Large intestine (tissue), 3 donors: ENCODE results near the gene NOC4L. TPM values are rescaled to one million over a fixed set of nuclear protein-coding genes. Genes with fewer than 3 reads are reported as not detected.
A peak's percentile ranks its signal among the peaks of the same experiment; 100 is the strongest.
"Not testable (repeated sequence)": the region's sequence is repeated elsewhere in the genome, so short reads cannot be mapped to it uniquely, and the experiment has no call there.

ENCODE experiments used
- DNase-seq, 2 donors: peaks; one replicate each; pipeline versions ENCODE4 v3.0.0 to v3.0.0-alpha.2; 2013
- H3K27ac ChIP-seq: one replicate; pipeline ENCODE4 v1.5.1; 2013; ENCODE audit warnings: low read length
- H3K27me3 ChIP-seq: 2 replicates; pipeline ENCODE4 v1.6.1; 2013; ENCODE audit warnings: low read length; ENCODE audit not compliant: control insufficient read depth, insufficient read depth
- H3K36me3 ChIP-seq: 2 replicates; pipeline ENCODE4 v1.6.1; 2013; ENCODE audit warnings: low read length; ENCODE audit not compliant: control insufficient read depth, insufficient read depth
- H3K4me1 ChIP-seq: one replicate; pipeline ENCODE4 v1.6.1; 2013; ENCODE audit warnings: low read length; ENCODE audit not compliant: control insufficient read depth, insufficient read depth
- H3K4me3 ChIP-seq: one replicate; pipeline ENCODE4 v1.5.1; 2013; ENCODE audit warnings: low read length
- H3K9me3 ChIP-seq: one replicate; pipeline ENCODE4 v1.6.1; 2013; ENCODE audit warnings: mild to moderate bottlenecking, low read depth, low read length, moderate library complexity; ENCODE audit not compliant: control insufficient read depth
- WGBS: methylation state at CpG from one replicate; pipeline ENCODE4 v1.1.5; 2013; ENCODE audit warnings: low lambda C conversion rate; ENCODE audit not compliant: insufficient coverage; 5-methylcytosine and 5-hydroxymethylcytosine counted together
- polyA plus RNA-seq: library from polyadenylated mRNA; unstranded; fragments of 120-200 nt; gene quantifications from one replicate; pipeline ENCODE4 v1.2.1, GENCODE V29; 2013

NOC4L gene
- polyA plus RNA-seq, 1 donor, result 13.5 TPM

GRCh38 chr12:132191715-132192553, 47.7 kb downstream of the NOC4L start:
- peaks cover 36% of the 10 kb centered on the region for H3K9me3 ChIP-seq
- peaks cover 13% of the 10 kb centered on the region for H3K4me1 ChIP-seq
- H3K36me3 ChIP-seq, result no peaks in the 10 kb centered on the region
- peaks cover 50% of the 10 kb centered on the region for H3K27me3 ChIP-seq
- peak overlapping the region; percentile 16 for H3K27ac ChIP-seq
- no CpG with 5 or more reads among the region's 31 CpGs for WGBS
- no peak overlapping the region for H3K4me3 ChIP-seq
- no peak for DNase-seq

DNA sequence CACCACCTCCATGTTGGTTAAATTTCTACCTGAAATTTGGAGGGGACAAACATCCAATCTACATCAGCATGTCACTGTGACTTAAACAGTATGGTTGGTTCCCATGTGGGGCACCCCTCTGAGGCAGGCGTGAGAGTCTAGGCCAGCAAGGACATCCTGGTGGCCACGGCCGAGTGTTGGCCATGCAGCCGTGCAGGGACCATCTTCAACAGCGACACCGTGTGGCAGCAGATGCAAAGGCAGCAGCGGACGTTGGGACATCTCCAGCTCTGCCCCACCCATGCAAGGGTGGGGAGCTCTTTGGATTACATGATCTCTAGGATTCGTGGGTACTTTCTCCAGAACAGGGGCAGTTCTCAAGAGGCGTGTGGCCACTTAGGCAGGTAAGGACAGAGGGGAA, 49.8 kb downstream of the NOC4L start:
- peaks cover 11% of the 10 kb centered on the region for H3K4me1 ChIP-seq
- no peak overlapping the region for H3K27ac ChIP-seq
- H3K27me3 ChIP-seq, result peaks cover 34% of the 10 kb centered on the region
- WGBS, result no CpG with 5 or more reads among the region's 10 CpGs
- H3K4me3 ChIP-seq, result no peak overlapping the region
- peaks cover 27% of the 10 kb centered on the region for H3K9me3 ChIP-seq
- H3K36me3 ChIP-seq, result no peaks in the 10 kb centered on the region
- no peak for DNase-seq

- H3K9me3 ChIP-seq, result peaks cover 27% of the 10 kb centered on the region
- H3K27me3 ChIP-seq, result peaks cover 31% of the 10 kb centered on the region
- no peak for DNase-seq
- 100% methylated on average over 1 of the region's 8 CpGs for WGBS
- no peak overlapping the region for H3K4me3 ChIP-seq
- H3K36me3 ChIP-seq, result no peaks in the 10 kb centered on the region
- H3K4me1 ChIP-seq, result peaks cover 8% of the 10 kb centered on the region
- H3K27ac ChIP-seq, result no peak overlapping the region
These were observed 50.3 kb downstream of the NOC4L start for GRCh38 chr12:132194556-132194955.

GRCh38 chr12:132195242-132195641, 51.0 kb downstream of the NOC4L start:
- H3K36me3 ChIP-seq, H3K4me3 ChIP-seq, H3K27ac ChIP-seq, DNase-seq, H3K4me1 ChIP-seq: not testable (repeated sequence)
- no CpG with 5 or more reads among the region's 12 CpGs for WGBS
- Histone ChIP-seq H3K27me3 (peaks cover 29% of the 10 kb centered on the region), H3K9me3 (peaks cover 27% of the 10 kb centered on the region)

DNA sequence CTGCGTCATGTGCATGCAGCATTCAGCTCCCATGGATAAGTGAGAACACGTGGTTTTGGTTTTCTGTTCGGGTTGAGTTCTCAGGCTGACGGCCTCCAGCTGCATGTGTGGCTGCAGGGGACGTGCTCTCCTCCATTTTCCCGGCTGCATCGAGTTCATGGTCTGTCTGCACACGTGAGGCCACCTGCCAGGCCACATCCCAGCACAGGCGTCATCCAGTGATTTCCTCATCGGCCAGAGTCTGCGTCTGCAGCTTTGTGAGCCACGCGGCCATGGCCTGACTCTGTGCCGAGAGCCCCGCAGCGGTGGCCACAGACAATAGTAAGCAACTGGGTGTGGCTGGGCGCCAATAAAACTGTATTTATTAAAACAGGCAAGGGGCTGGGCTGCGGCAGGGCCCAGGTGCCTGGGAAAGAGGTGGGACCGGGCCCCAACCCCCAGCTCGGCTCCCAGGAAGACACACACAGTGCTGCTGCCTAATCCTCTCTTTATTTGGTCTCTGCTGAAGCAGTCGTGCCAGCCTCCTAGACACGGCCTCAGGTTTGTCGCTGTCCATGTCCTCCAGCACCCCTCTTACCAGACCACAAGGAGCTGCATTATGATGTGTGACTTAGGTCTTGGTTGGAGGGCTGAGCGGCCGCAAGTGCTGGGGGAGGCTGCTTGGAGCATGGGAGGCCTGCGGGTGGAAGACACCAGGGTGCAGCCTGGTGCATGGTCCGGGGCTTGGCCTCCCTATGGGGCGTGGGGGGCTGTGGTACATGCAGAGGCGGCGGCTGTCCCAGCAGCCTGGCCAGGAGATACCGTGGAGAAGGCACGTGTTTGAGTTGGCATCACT, 52.0 kb downstream of the NOC4L start:
- Histone ChIP-seq H3K4me3 (no peak overlapping the region), H3K27ac (no peak overlapping the region), H3K4me1 (no peaks in the 10 kb centered on the region), H3K9me3 (peaks cover 27% of the 10 kb centered on the region), H3K27me3 (peaks cover 20% of the 10 kb centered on the region), H3K36me3 (no peaks in the 10 kb centered on the region)
- DNase-seq, result peak; percentile 22 to 43
- 40% methylated on average over 1 of the region's 32 CpGs for WGBS

- no CpG with 5 or more reads among the region's 22 CpGs for WGBS
- Histone ChIP-seq H3K27ac (no peak overlapping the region), H3K4me1 (no peaks in the 10 kb centered on the region), H3K27me3 (peaks cover 15% of the 10 kb centered on the region), H3K36me3 (no peaks in the 10 kb centered on the region), H3K4me3 (no peak overlapping the region), H3K9me3 (peaks cover 23% of the 10 kb centered on the region)
- DNase-seq, result no peak
These were observed 52.7 kb downstream of the NOC4L start for GRCh38 chr12:132196873-132197390.

DNA sequence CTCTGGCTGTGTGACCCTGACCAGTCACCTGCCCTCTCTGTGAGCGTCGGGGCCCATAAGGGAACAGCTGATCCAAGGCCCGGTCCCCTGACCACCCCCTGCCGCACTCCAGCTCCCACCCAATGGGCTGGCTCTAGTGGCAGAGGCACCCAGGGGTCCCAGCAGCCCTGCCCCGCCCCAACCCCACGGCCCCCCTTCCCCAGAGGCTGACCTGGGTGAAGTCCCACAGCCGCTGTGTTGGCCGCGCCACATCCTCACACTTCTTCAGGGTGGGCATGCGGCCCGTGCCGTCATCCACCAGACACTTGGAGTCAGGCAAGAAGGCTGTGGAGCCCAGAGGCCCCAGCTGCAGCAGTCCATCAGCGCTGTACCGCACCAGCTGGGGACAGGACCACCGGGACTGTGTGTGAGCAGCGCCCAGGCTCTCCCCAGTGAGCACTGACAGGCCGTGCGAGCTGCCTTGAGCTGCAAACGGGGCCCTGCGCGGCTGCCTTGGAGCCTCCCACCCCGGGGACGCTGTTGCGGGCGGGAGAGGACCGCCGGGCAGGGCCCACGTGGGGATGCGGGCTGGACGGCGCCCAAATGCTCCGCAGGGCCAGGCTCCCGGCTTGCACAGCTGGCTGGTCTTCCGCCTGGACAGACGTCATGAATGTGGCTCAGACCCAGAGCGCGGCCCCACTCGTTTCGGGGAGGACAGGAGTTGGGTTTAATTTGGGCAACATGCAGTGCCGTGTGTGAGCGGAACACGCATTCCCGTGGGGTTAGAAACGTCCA, 53.5 kb downstream of the NOC4L start:
- Histone ChIP-seq H3K4me3 (no peak overlapping the region), H3K36me3 (no peaks in the 10 kb centered on the region), H3K27me3 (peaks cover 8% of the 10 kb centered on the region), H3K4me1 (no peaks in the 10 kb centered on the region), H3K27ac (no peak overlapping the region), H3K9me3 (peaks cover 18% of the 10 kb centered on the region)
- no peak for DNase-seq
- no CpG with 5 or more reads among the region's 44 CpGs for WGBS

DNA sequence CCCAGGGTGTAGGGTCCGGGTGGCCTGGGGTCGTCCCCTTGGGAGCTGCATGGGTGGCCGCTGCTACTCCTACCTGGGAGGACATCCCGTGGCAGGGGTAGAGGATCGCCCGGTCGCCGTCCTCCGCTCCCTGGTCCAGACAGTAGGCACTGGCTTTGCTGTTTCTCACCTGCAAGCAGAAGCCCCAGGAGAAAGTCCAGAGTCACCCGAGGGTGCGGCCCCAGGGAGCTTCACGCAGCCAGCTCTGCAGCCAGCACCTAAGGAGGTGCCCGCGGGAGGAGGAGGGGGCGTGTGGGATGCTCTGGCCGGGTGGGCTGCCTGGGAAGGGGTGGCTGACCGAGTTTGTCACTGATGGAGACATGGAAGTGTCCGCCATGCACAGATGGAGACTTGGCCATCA, 54.8 kb downstream of the NOC4L start:
- peaks cover 19% of the 10 kb centered on the region for H3K27me3 ChIP-seq
- DNase-seq, result no peak
- H3K27ac ChIP-seq, result no peak overlapping the region
- H3K4me3 ChIP-seq, result no peak overlapping the region
- WGBS, result no CpG with 5 or more reads among the region's 18 CpGs
- no peaks in the 10 kb centered on the region for H3K36me3 ChIP-seq
- no peaks in the 10 kb centered on the region for H3K4me1 ChIP-seq
- H3K9me3 ChIP-seq, result peaks cover 4% of the 10 kb centered on the region

GRCh38 chr12:132199526-132200319, 55.5 kb downstream of the NOC4L start:
- no peak overlapping the region for H3K27ac ChIP-seq

More at GRCh38 chr12:132199526-132200319, 55.5 kb downstream of the NOC4L start:
- Histone ChIP-seq H3K4me1 (no peaks in the 10 kb centered on the region), H3K9me3 (no peaks in the 10 kb centered on the region), H3K27me3 (peaks cover 22% of the 10 kb centered on the region), H3K4me3 (no peak overlapping the region), H3K36me3 (no peaks in the 10 kb centered on the region)
- WGBS, result no CpG with 5 or more reads among the region's 24 CpGs
- DNase-seq, result no peak
